Globus pallidus (tissue), 1 donor: ENCODE data around the gene RFTN1.
A peak's percentile ranks its signal among the peaks of the same experiment; 100 is the strongest.

Source experiments
- DNase-seq: peaks from one replicate; pipeline ENCODE4 v3.0.0-alpha.2; 2015; ENCODE audit warnings: low spot score

Gene RFTN1

GRCh38 chr3:16302082-16302631 lies 211.3 kb downstream of the RFTN1 start:
- DNase-seq, result peak; percentile 29

- DNase-seq, result no peak
Observed at GRCh38 chr3:16301507-16301906, 212.0 kb downstream of the RFTN1 start.

GRCh38 chr3:16300881-16301359 lies 212.6 kb downstream of the RFTN1 start:
- DNase-seq, result no peak

GRCh38 chr3:16300307-16300706 lies 213.2 kb downstream of the RFTN1 start:
- DNase-seq, result no peak

GRCh38 chr3:16299746-16300145 lies 213.8 kb downstream of the RFTN1 start:
- DNase-seq, result no peak

GRCh38 chr3:16298891-16299290 lies 214.6 kb downstream of the RFTN1 start:
- no peak for DNase-seq

- no peak for DNase-seq
Observed at GRCh38 chr3:16297997-16298885, 215.3 kb downstream of the RFTN1 start.

- DNase-seq, result no peak
Observed at GRCh38 chr3:16295298-16295890, 218.1 kb downstream of the RFTN1 start.

GRCh38 chr3:16294844-16295243 lies 218.7 kb downstream of the RFTN1 start:
- no peak for DNase-seq

- no peak for DNase-seq
Observed at GRCh38 chr3:16290827-16291196, 222.7 kb downstream of the RFTN1 start.

- peak; percentile 47 for DNase-seq
Observed at GRCh38 chr3:16290007-16290826, 223.3 kb downstream of the RFTN1 start.

- DNase-seq, result no peak
Observed at GRCh38 chr3:16289144-16289889, 224.2 kb downstream of the RFTN1 start.

- no peak for DNase-seq
Observed at GRCh38 chr3:16288664-16289063, 224.8 kb downstream of the RFTN1 start.

GRCh38 chr3:16286751-16287543 lies 226.6 kb downstream of the RFTN1 start:
- no peak for DNase-seq

GRCh38 chr3:16286161-16286560 lies 227.3 kb downstream of the RFTN1 start:
- DNase-seq, result no peak

- no peak for DNase-seq
Observed at GRCh38 chr3:16284633-16285032, 228.9 kb downstream of the RFTN1 start.

GRCh38 chr3:16280671-16281070 lies 232.8 kb downstream of the RFTN1 start:
- no peak for DNase-seq

- no peak for DNase-seq
Observed at GRCh38 chr3:16279010-16279801, 234.3 kb downstream of the RFTN1 start.

GRCh38 chr3:16277471-16277870 lies 236.0 kb downstream of the RFTN1 start:
- no peak for DNase-seq

GRCh38 chr3:16273867-16274266 lies 239.6 kb downstream of the RFTN1 start:
- DNase-seq, result no peak
